PC-3 (cell line): ENCODE results near the gene GET3. TPM values are rescaled to one million over a fixed set of nuclear protein-coding genes. Genes with fewer than 3 reads are reported as not detected.

Experiments
- ATAC-seq: fragments of 200-7000 bp; cut with Tn5 transposase; 2 replicates; pipeline ENCODE4 v1.9.1; 2020; ENCODE audit warnings: mild to moderate bottlenecking, moderate library complexity
- BruUV-seq: library from RNA; stranded (reverse); fragments of 400-500 nt; replicated peaks from 2 replicates; lab custom pipeline; 2021; lab: Mats Ljungman, UMichigan
- CTCF ChIA-PET: fragments of 300-600 bp; sonication (Branson Sonifier 250); formaldehyde crosslinking; loops from one replicate; lab custom pipeline; 2022; ENCODE audit warnings: antibody characterized with exemption; lab: Charles Lee
- POLR2A ChIA-PET: fragments of 300-600 bp; sonication (Branson Sonifier 250); formaldehyde crosslinking; loops from one replicate; lab custom pipeline; 2022; ENCODE audit warnings: antibody characterized with exemption; ENCODE audit not compliant: unreplicated experiment; lab: Charles Lee
- DNase-seq: peaks from one replicate; pipeline ENCODE4 v3.0.0-alpha.2; 2015
- H2AFZ ChIP-seq: fragments of 300-600 bp; sonication (generic); 2 replicates; pipeline ENCODE4 v1.6.0; 2016; ENCODE audit warnings: antibody characterized with exemption, low read length
- H3F3A ChIP-seq: fragments of 300-600 bp; sonication (generic); one replicate; pipeline ENCODE4 v1.6.0; 2017; ENCODE audit warnings: antibody characterized with exemption, low read length, control low read depth, mild to moderate bottlenecking; ENCODE audit not compliant: unreplicated experiment
- H3K27ac ChIP-seq: fragments of 300-600 bp; sonication (generic); 2 replicates; pipeline ENCODE4 v1.5.1; 2016; ENCODE audit warnings: mild to moderate bottlenecking, low read length
- H3K27me3 ChIP-seq: fragments of 300-600 bp; sonication (generic); 2 replicates; pipeline ENCODE4 v1.6.1; 2016; ENCODE audit warnings: low read length, mixed read lengths
- H3K36me3 ChIP-seq: fragments of 300-600 bp; sonication (generic); 2 replicates; pipeline ENCODE4 v1.6.1; 2016; ENCODE audit warnings: low read depth, mixed run types, low read length, mixed read lengths
- H3K4me1 ChIP-seq: fragments of 300-600 bp; sonication (generic); 2 replicates; pipeline ENCODE4 v1.5.1; 2016; ENCODE audit warnings: low read length; ENCODE audit not compliant: insufficient read depth
- H3K4me2 ChIP-seq: fragments of 300-600 bp; sonication (generic); 2 replicates; pipeline ENCODE4 v1.6.0; 2016; ENCODE audit warnings: low read length
- H3K4me3 ChIP-seq: fragments of 300-600 bp; sonication (generic); 2 replicates; pipeline ENCODE4 v1.5.1; 2016; ENCODE audit warnings: mild to moderate bottlenecking, low read length, mixed read lengths
- H3K79me2 ChIP-seq: fragments of 300-600 bp; sonication (generic); 2 replicates; pipeline ENCODE4 v1.6.1; 2017; ENCODE audit warnings: low read length, mixed read lengths
- H3K9ac ChIP-seq: fragments of 300-600 bp; sonication (generic); 2 replicates; pipeline ENCODE4 v1.6.0; 2016; ENCODE audit warnings: mild to moderate bottlenecking, low read length
- H3K9me2 ChIP-seq: fragments of 300-600 bp; sonication (generic); replicated peaks from 2 replicates; pipeline ENCODE4 v1.6.1; 2016; ENCODE audit warnings: mixed run types, low read length, mixed read lengths
- H3K9me3 ChIP-seq: fragments of 300-600 bp; sonication (generic); 2 replicates; pipeline ENCODE4 v1.6.1; 2016; ENCODE audit warnings: low read length, mixed read lengths
- H4K20me1 ChIP-seq: fragments of 300-600 bp; sonication (generic); 2 replicates; pipeline ENCODE4 v1.6.1; 2016; ENCODE audit warnings: low read length, mixed read lengths
- CTCF ChIP-seq: fragments of 300-600 bp; sonication (generic); conservative IDR thresholded peaks from 2 replicates; pipeline ENCODE4 v1.5.1; 2017; ENCODE audit warnings: antibody characterized with exemption, low read depth, mild to moderate bottlenecking, low read length
- EZH2 ChIP-seq: fragments of 300-600 bp; sonication (generic); IDR thresholded peaks from one replicate; pipeline ENCODE4 v1.6.1; 2017; ENCODE audit warnings: antibody characterized with exemption, mild to moderate bottlenecking, low read length; ENCODE audit not compliant: unreplicated experiment
- EZH2phosphoT487 ChIP-seq: fragments of 300-600 bp; sonication (generic); IDR thresholded peaks from 2 replicates; pipeline ENCODE4 v1.6.1; 2018; ENCODE audit warnings: mild to moderate bottlenecking, antibody characterized with exemption, low read length, borderline replicate concordance
- intact Hi-C: fragments of 100-400 bp; cut with micrococcal nuclease; formaldehyde crosslinking; loops from 2 replicates; pipeline ENCODE4 v1.9.0; 2023
- total RNA-seq: library from RNA; depleted of rRNA; stranded (reverse); fragments of >200 nt; gene quantifications from 2 replicates; pipeline ENCODE4 v1.2.3, GENCODE V29; 2014

GET3 gene
- total RNA-seq, 1 experiment from 2014 or later: 264 TPM

- H3K4me3 ChIP-seq: no peak overlapping the region
- no peaks in the 10 kb centered on the region for H3K27me3 ChIP-seq
- no peaks in the 10 kb centered on the region for H3F3A ChIP-seq
- no peak overlapping the region for H3K27ac ChIP-seq
- DNase-seq: no peak
- no peak overlapping the region for H2AFZ ChIP-seq
- ChIA-PET CTCF (no interaction called here), POLR2A (no interaction called here)
- no peaks in the 10 kb centered on the region for H3K79me2 ChIP-seq
- BruUV-seq: no TSS peak
- H3K9me3 ChIP-seq: no peaks in the 10 kb centered on the region
- H3K36me3 ChIP-seq: peaks cover 75% of the 10 kb centered on the region
- H3K9me2 ChIP-seq: no peaks in the 10 kb centered on the region
- no peaks in the 10 kb centered on the region for H3K4me1 ChIP-seq
- no peak for ATAC-seq
- TF ChIP-seq CTCF (no peak), EZH2phosphoT487 (no peak), EZH2 (no peak)
- no peaks in the 10 kb centered on the region for H4K20me1 ChIP-seq
- no peak overlapping the region for H3K4me2 ChIP-seq
- intact Hi-C loops: no loop called here
- H3K9ac ChIP-seq: no peak overlapping the region
Observed at GRCh38 chr19:12705169-12705568, 32.1 kb upstream of the GET3 start.

GRCh38 chr19:12705654-12706331, 31.5 kb upstream of the GET3 start:
- no peak for ATAC-seq
- H3K79me2 ChIP-seq: no peaks in the 10 kb centered on the region
- no peaks in the 10 kb centered on the region for H4K20me1 ChIP-seq
- DNase-seq: no peak
- no peak overlapping the region for H3K9ac ChIP-seq
- ChIA-PET CTCF (no interaction called here), POLR2A (no interaction called here)
- H3K9me3 ChIP-seq: no peaks in the 10 kb centered on the region
- H2AFZ ChIP-seq: no peak overlapping the region
- no peaks in the 10 kb centered on the region for H3K9me2 ChIP-seq
- H3F3A ChIP-seq: no peaks in the 10 kb centered on the region
- no TSS peak for BruUV-seq
- intact Hi-C loops: no loop called here
- no peak overlapping the region for H3K27ac ChIP-seq
- peaks cover 77% of the 10 kb centered on the region for H3K36me3 ChIP-seq
- H3K4me1 ChIP-seq: no peaks in the 10 kb centered on the region
- no peak overlapping the region for H3K4me2 ChIP-seq
- H3K4me3 ChIP-seq: no peak overlapping the region
- TF ChIP-seq EZH2: no peak
- no peak for TF ChIP-seq EZH2phosphoT487
- no peak for TF ChIP-seq CTCF
- no peaks in the 10 kb centered on the region for H3K27me3 ChIP-seq

GRCh38 chr19:12706332-12706718, 31.0 kb upstream of the GET3 start:
- Histone ChIP-seq H3K36me3 (peaks cover 75% of the 10 kb centered on the region), H3K4me3 (no peak overlapping the region), H3K4me2 (no peak overlapping the region), H4K20me1 (no peaks in the 10 kb centered on the region), H3K9me2 (no peaks in the 10 kb centered on the region), H3K4me1 (no peaks in the 10 kb centered on the region), H3F3A (no peaks in the 10 kb centered on the region), H3K9ac (no peak overlapping the region), H3K27me3 (no peaks in the 10 kb centered on the region), H3K27ac (no peak overlapping the region), H2AFZ (no peak overlapping the region), H3K79me2 (no peaks in the 10 kb centered on the region), H3K9me3 (no peaks in the 10 kb centered on the region)
- no peak for DNase-seq
- ChIA-PET POLR2A (no interaction called here), CTCF (no interaction called here)
- ATAC-seq: no peak
- intact Hi-C loops: no loop called here
- no TSS peak for BruUV-seq
- no peak for TF ChIP-seq CTCF
